ENCODE measurements around the gene MYH10.

Gene MYH10

GRCh38 chr17:8647956-8648355 lies 17.4 kb upstream of the MYH10 start:
- DNase-seq = no peak

- DNase-seq = no peak
These were observed 16.7 kb upstream of the MYH10 start for GRCh38 chr17:8647202-8647601.

- no peak for DNase-seq
These were observed 14.0 kb upstream of the MYH10 start for GRCh38 chr17:8644507-8644902.

DNA sequence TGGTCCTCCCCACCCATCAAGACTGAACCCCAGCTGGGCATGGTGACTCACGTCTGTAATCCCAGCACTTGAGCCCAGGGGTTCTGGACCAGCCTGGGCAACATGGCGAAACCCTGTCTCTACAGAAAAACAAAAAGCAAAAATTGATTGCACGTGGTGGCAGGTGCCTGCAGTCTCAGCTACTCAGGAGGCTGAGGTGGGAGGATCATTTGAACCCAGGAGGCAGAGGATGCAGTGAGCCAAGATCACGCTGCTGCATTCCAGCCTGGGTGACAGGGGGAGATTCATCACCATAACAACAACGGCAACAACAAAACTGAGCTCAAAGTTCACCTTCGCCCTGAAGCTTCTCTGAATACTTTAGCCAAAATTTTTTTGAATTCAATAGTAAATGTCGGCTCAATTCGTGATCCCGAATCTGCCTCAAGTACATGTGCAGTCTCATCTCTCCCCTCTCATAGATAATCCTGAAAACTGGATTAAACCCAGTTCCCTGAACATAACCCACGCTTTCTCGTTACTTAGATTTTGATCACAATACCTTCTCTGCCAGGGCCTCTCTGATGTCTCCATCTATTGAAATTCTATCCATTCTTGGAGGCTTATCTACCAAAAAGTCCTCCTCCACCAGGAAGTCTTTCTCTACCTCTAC lies 13.5 kb upstream of the MYH10 start:
- DNase-seq = no peak

GRCh38 chr17:8639709-8640108 lies 9.2 kb upstream of the MYH10 start:
- DNase-seq = no peak

- no peak for DNase-seq
These were observed 1.5 kb upstream of the MYH10 start for GRCh38 chr17:8632061-8632460.

DNA sequence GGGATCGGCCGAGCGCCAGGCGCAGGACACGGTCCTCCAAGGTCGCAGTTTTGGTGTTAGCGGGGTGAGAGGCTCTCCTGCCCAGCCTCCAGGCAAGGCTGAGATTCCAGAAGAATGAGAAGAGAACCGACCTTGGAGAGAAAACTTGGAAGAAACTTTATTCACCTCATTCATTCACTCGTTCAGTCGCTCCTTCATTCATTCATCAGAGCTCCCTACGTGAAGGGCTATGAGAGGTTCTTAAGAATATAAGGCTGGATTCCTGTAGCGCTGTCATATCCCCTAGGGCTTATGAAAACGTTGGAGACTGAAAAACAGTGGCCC lies 991 bp upstream of the MYH10 start:
- DNase-seq = no peak

- DNase-seq = peak; percentile 76 to 99 (median 96)
These were observed 453 bp upstream of the MYH10 start for GRCh38 chr17:8630802-8631553.

DNA sequence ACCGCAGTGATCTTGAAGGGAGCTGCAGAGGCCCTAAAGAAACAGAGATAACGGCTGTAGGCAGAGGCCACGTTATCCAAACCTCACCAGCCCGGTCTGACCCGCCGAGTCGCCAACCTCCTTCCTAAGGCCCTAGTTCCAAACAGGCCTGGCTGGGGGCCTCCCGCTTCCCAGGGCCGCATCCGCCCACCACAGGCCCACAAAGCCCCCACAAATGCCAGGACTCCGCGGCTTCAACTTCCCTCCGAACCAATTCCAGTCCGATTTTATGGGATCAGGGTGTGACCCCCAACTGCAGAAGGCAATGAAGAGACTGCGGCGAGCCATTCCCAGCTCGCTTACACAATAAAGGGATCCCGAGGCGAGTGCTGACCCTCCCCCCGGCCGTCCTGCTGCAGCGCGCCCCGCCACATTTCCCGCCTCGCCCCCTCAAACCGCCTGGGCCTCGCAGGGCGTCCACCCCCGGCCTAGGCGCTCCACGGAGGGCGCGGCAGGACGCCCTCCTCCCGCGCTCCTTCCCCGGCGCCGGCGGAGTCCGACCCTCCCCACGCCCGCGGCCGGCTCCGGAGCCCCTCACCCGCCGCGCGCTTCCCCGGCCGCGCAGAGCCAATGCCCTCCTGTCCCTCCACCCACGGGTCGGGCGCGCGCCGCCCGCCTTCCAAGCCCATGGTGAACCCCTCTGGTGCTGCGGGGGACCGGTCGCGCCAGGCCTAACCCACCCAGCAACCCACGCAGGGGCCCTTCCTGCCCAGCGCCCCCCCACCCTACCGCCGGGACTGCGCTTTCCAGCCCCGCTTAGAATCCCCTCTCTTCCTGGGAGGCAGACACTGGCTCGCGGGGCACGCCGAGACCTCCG lies 926 bp downstream of the MYH10 start:
- peak in 6 of 14 donors; percentile 5 to 47 (median 22) for DNase-seq

DNA sequence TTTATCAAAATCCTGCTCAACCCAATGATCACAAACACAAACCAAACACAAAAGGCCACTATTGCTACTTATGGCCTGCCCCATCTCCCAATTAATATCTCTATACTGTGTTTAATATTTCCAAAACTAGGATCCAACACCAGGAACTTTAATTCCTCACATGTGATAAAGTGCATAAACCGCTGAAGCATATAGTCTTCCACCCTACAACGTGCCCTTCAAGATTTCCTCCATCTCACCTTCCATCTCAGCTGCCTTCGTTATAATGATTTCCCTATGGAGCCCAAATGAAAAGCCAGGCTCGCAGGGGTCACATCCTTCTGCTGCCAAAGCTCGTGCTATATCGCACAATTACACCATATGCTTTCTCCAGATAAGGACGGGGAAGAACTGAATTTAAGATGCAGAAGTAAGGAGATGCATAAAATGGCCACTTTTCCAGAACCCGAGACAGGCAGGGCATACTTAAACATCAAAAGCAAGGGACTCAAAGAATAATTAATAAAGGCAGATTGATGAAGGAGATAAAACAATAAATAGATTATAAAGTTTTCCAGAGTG lies 1.8 kb downstream of the MYH10 start:
- DNase-seq = no peak

- DNase-seq = no peak
These were observed 2.4 kb downstream of the MYH10 start for GRCh38 chr17:8628172-8628571.

DNA sequence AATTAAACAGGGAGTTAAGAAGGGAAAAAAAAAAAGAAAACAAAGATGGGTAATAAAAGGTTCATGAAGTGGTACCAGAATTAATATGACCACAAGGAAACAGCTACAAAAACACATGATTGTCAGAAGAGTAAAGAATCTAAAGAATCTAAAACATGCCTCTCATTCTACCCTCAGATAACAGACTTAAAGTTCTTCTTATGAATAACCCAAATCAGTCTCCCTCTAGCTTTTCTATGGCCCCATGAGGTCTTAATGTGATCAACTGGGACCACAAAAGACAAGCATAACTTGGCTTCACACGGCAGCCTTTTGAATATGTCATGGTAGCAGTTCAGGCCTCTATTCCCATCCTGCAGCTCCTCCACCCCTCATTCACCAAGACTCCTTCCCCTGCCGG lies 6.9 kb downstream of the MYH10 start:
- DNase-seq = no peak

DNA sequence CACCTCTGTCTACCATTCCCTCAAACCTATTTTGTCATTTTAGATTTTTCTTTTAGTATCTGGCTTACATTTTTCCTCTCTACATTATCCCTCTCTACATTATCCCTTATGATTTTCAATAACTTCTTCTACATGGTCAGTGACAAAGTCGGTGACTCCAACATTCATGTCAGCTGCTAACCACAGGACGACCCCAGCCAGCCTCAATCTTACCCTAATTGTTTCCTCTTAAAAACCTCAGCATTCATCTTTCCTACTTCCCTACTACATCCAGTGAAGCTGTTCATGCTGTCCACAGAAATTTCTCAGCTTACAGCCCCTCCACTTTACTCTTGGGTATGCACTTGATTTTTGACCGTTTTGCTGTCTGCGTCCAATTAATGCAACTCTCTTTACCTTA lies 8.3 kb downstream of the MYH10 start:
- DNase-seq = no peak

DNA sequence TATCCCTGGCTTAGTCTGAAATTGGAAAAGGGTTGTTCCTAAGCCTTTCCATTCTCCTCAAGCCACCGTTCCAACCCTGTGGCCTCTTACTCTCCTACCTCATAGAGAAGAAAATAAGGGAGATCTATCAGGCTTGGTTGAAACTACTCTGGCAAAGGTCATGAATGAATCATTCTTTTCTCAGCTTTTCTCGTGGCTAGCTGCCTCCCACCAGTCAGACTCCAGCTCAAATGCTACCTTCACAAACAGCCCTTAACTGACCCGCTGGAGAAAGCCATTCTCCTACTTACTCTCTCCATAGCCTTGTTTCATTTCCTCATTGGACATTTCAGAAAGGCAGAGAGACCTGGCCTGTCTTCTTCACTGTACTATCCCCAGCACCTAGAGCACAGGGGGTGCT lies 8.9 kb downstream of the MYH10 start:
- no peak for DNase-seq

DNA sequence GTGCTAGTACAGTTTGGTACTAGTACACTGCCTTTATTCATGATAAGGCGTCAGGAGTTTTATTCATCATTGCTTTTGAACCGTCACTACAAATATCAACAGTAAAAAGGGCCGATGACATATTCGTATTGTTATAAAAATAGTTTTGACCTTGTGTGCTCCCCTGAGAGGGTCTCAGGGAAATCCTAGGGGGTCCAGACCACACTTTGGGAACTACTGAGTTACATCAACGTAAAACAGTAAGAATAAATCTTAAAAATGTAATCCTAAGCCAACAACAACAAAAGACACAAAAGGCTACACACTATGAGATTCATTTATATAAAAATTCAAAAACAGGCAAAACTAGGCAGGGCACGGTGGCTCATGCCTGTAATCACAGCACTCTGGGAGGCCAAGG lies 11.2 kb downstream of the MYH10 start:
- no peak for DNase-seq

GRCh38 chr17:8618825-8619224 lies 11.7 kb downstream of the MYH10 start:
- DNase-seq = no peak

DNA sequence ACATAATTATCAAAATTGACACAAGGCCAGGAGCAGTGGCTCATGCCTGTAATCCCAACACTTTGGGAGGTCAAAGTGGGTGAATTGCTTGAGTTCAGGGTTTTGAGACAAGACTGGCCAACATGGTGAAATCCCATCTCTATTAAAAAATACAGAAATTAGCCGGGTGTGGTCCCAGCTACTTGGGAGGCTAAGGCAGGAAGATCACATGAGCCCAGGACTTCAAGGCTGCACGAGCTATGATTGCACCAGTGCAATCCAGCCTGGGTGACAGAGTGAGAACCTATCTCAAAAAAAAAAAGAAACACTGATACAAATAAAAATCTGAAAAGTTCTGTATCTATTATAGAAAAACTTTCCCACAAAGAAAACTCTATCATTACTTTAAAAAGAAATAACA lies 15.5 kb downstream of the MYH10 start:
- DNase-seq = no peak

- DNase-seq = no peak
These were observed 18.8 kb downstream of the MYH10 start for GRCh38 chr17:8611619-8612298.

DNA sequence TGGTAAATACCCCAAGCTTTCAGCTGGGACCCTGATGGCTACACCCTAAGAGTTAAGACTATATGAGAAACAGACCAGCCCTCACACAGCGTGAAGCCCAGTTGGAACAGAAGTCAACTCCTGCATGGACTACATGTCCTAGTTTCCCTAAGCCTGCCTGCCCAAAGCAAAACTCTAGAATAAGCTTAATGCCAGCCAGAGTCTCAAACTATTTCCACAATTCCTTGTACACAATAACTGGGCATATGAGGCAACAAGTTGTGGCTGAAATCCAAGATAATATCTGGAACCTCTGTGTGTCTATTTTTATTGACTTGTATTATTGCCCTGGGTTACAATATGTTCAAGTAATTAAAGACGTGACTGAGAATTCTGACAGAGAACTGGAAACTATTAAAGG lies 19.4 kb downstream of the MYH10 start:
- DNase-seq = no peak

GRCh38 chr17:8610558-8610957 lies 20.0 kb downstream of the MYH10 start:
- no peak for DNase-seq

GRCh38 chr17:8609910-8610309 lies 20.6 kb downstream of the MYH10 start:
- no peak for DNase-seq

GRCh38 chr17:8608001-8608400 lies 22.5 kb downstream of the MYH10 start:
- no peak for DNase-seq

- no peak for DNase-seq
These were observed 24.1 kb downstream of the MYH10 start for GRCh38 chr17:8606401-8606800.

All from C1 segment of cervical spinal cord (tissue), 14 donors.